IMR-90 (cell line): ENCODE results near the gene ERBB4. TPM values are rescaled to one million over a fixed set of nuclear protein-coding genes. Genes with fewer than 3 reads are reported as not detected.

Experiments used
- ATAC-seq: fragments of 200-7000 bp; cut with Tn5 transposase; 2 replicates; pipeline ENCODE4 v1.9.1; 2020; ENCODE audit warnings: low read depth, mild to moderate bottlenecking, moderate library complexity
- BruUV-seq: library from RNA; stranded (reverse); fragments of 400-500 nt; replicated peaks from 2 replicates; lab custom pipeline; 2021; lab: Mats Ljungman, UMichigan
- CTCF ChIA-PET: fragments of 300-600 bp; formaldehyde crosslinking; extraction: SDS; loops from one replicate; lab custom pipeline; 2021; ENCODE audit warnings: antibody characterized with exemption; lab: Yijun Ruan, JAX
- POLR2A ChIA-PET: fragments of 300-600 bp; sonication (Branson Sonifier 250); formaldehyde crosslinking; loops from one replicate; lab custom pipeline; 2022; ENCODE audit warnings: antibody characterized with exemption; ENCODE audit not compliant: unreplicated experiment; lab: Charles Lee
- DNase-seq: peaks from one replicate; pipeline ENCODE4 v3.0.0; 2013
- H2AFZ ChIP-seq: replicated peaks from 2 replicates; pipeline ENCODE3; 2013; ENCODE audit warnings: low read length, mild to moderate bottlenecking; ENCODE audit not compliant: poor library complexity
- H2AK5ac ChIP-seq: 2 replicates; pipeline ENCODE4 v1.6.1; 2013; ENCODE audit warnings: low read depth, low read length, inconsistent platforms
- H2AK9ac ChIP-seq: replicated peaks from 2 replicates; pipeline ENCODE3; 2013; ENCODE audit warnings: mild to moderate bottlenecking, low read depth, low read length, moderate library complexity; ENCODE audit not compliant: poor library complexity
- H2BK120ac ChIP-seq: 2 replicates; pipeline ENCODE4 v1.6.1; 2013; ENCODE audit warnings: low read depth, low read length, inconsistent platforms
- H2BK15ac ChIP-seq: 3 replicates; pipeline ENCODE4 v1.6.1; 2013; ENCODE audit warnings: low read depth, low read length, inconsistent platforms
- H2BK20ac ChIP-seq: 2 replicates; pipeline ENCODE4 v1.6.1; 2013; ENCODE audit warnings: low read depth, mild to moderate bottlenecking, inconsistent platforms, low read length, moderate library complexity
- H2BK5ac ChIP-seq: 2 replicates; pipeline ENCODE4 v1.6.1; 2013; ENCODE audit warnings: mild to moderate bottlenecking, low read depth, low read length, inconsistent platforms; ENCODE audit not compliant: poor library complexity, severe bottlenecking
- H3K14ac ChIP-seq: replicated peaks from 2 replicates; pipeline ENCODE4 v1.6.1; 2013; ENCODE audit warnings: low read depth, low read length, inconsistent platforms
- H3K18ac ChIP-seq: 2 replicates; pipeline ENCODE4 v1.6.1; 2013; ENCODE audit warnings: low read depth, low read length, control low read depth
- H3K23ac ChIP-seq: 2 replicates; pipeline ENCODE4 v1.6.1; 2013; ENCODE audit warnings: low read depth, low read length, inconsistent platforms
- H3K27ac ChIP-seq: 2 replicates; pipeline ENCODE4 v1.5.1; 2013; ENCODE audit warnings: mild to moderate bottlenecking, control low read depth, low read length; ENCODE audit not compliant: insufficient read depth
- H3K27me3 ChIP-seq: 2 replicates; pipeline ENCODE4 v1.6.1; 2013; ENCODE audit warnings: low read length; ENCODE audit not compliant: control insufficient read depth, insufficient read depth
- H3K36me3 ChIP-seq: 2 replicates; pipeline ENCODE4 v1.6.1; 2013; ENCODE audit warnings: low read length, mixed read lengths; ENCODE audit not compliant: control insufficient read depth, insufficient read depth
- H3K4ac ChIP-seq: 2 replicates; pipeline ENCODE4 v1.6.1; 2013; ENCODE audit warnings: low read depth, low read length, inconsistent platforms
- H3K4me1 ChIP-seq: 2 replicates; pipeline ENCODE4 v1.6.1; 2013; ENCODE audit warnings: low read length, mixed read lengths; ENCODE audit not compliant: control insufficient read depth, insufficient read depth
- H3K4me2 ChIP-seq: 2 replicates; pipeline ENCODE4 v1.6.1; 2013; ENCODE audit warnings: low read depth, mild to moderate bottlenecking, control low read depth, low read length, moderate library complexity
- H3K4me3 ChIP-seq: 2 replicates; pipeline ENCODE4 v1.5.1; 2013; ENCODE audit warnings: low read depth, mild to moderate bottlenecking, control low read depth, low read length, moderate library complexity; ENCODE audit not compliant: insufficient read depth
- H3K56ac ChIP-seq: 2 replicates; pipeline ENCODE4 v1.6.1; 2013; ENCODE audit warnings: low read length, inconsistent platforms; ENCODE audit not compliant: insufficient read depth; ENCODE audit errors: extremely low read depth
- H3K79me1 ChIP-seq, 2 experiments: 2 replicates each; pipeline ENCODE4 v1.6.1; 2013; ENCODE audit warnings: low read length in 2 of 2, inconsistent platforms in 1 of 2, low read depth in 1 of 2
- H3K9ac ChIP-seq: 2 replicates; pipeline ENCODE4 v1.6.1; 2013; ENCODE audit warnings: low read depth, low read length, control low read depth
- H3K9me1 ChIP-seq: 2 replicates; pipeline ENCODE4 v1.6.1; 2013; ENCODE audit warnings: low read length, inconsistent platforms; ENCODE audit not compliant: insufficient read depth
- H3K9me3 ChIP-seq: 2 replicates; pipeline ENCODE4 v1.6.1; 2013; ENCODE audit warnings: low read length; ENCODE audit not compliant: control insufficient read depth, insufficient read depth
- H4K20me1 ChIP-seq: 2 replicates; pipeline ENCODE4 v1.6.1; 2013; ENCODE audit warnings: low read length, inconsistent platforms; ENCODE audit not compliant: insufficient read depth
- H4K5ac ChIP-seq: 2 replicates; pipeline ENCODE4 v1.6.1; 2013; ENCODE audit warnings: mild to moderate bottlenecking, low read depth, low read length, control low read depth
- H4K8ac ChIP-seq, 2 experiments: 2 replicates each; pipeline ENCODE4 v1.6.1; 2013; ENCODE audit warnings: low read depth in 2 of 2, low read length in 2 of 2, control low read depth in 1 of 2, inconsistent platforms in 1 of 2
- H4K91ac ChIP-seq: 2 replicates; pipeline ENCODE4 v1.6.1; 2013; ENCODE audit warnings: low read depth, low read length, inconsistent platforms; ENCODE audit not compliant: insufficient read depth
- BHLHE40 ChIP-seq: fragments of 150-350 bp; IDR thresholded peaks from 2 replicates; pipeline ENCODE4 v1.6.1; 2016; ENCODE audit warnings: mild to moderate bottlenecking, low read depth, low read length
- CEBPB ChIP-seq: IDR thresholded peaks from 2 replicates; pipeline ENCODE4 v1.6.1; 2012; ENCODE audit warnings: low read depth, low read length, improper control_type of control experiment
- CHD1 ChIP-seq: IDR thresholded peaks from 2 replicates; pipeline ENCODE4 v1.6.1; 2012; ENCODE audit warnings: low read depth, low read length, improper control_type of control experiment
- ELK1 ChIP-seq: fragments of 150-350 bp; IDR thresholded peaks from 2 replicates; pipeline ENCODE4 v1.6.1; 2016; ENCODE audit warnings: low read depth, mild to moderate bottlenecking, low read length, moderate library complexity, borderline replicate concordance
- FOS ChIP-seq: fragments of 150-350 bp; IDR thresholded peaks from 2 replicates; pipeline ENCODE4 v1.6.1; 2016; ENCODE audit warnings: low read depth, low read length
- MAFK ChIP-seq: IDR thresholded peaks from 2 replicates; pipeline ENCODE4 v1.6.1; 2012; ENCODE audit warnings: low read depth, low read length, improper control_type of control experiment
- MAZ ChIP-seq: IDR thresholded peaks from 2 replicates; pipeline ENCODE4 v1.6.1; 2012; ENCODE audit warnings: low read depth, mild to moderate bottlenecking, low read length, improper control_type of control experiment, moderate library complexity, borderline replicate concordance
- MXI1 ChIP-seq: IDR thresholded peaks from 2 replicates; pipeline ENCODE4 v1.6.1; 2012; ENCODE audit warnings: low read depth, mild to moderate bottlenecking, low read length, moderate library complexity, borderline replicate concordance
- NFE2L2 ChIP-seq: fragments of 150-350 bp; IDR thresholded peaks from 2 replicates; pipeline ENCODE4 v1.6.1; 2016; ENCODE audit warnings: low read depth, mild to moderate bottlenecking, low read length
- POLR2A ChIP-seq: IDR thresholded peaks from 2 replicates; pipeline ENCODE4 v1.6.1; 2012; ENCODE audit warnings: mild to moderate bottlenecking, low read depth, low read length
- RAD21 ChIP-seq: IDR thresholded peaks from 2 replicates; pipeline ENCODE4 v1.6.1; 2012; ENCODE audit warnings: low read length, improper control_type of control experiment
- RCOR1 ChIP-seq: IDR thresholded peaks from 2 replicates; pipeline ENCODE4 v1.6.1; 2012; ENCODE audit warnings: mild to moderate bottlenecking, low read length, improper control_type of control experiment; ENCODE audit not compliant: insufficient replicate concordance
- RFX5 ChIP-seq: IDR thresholded peaks from 2 replicates; pipeline ENCODE4 v1.8.0; 2012; ENCODE audit warnings: low read depth, mild to moderate bottlenecking, low read length, moderate library complexity
- SMC3 ChIP-seq: fragments of 150-350 bp; IDR thresholded peaks from 2 replicates; pipeline ENCODE4 v1.6.1; 2016; ENCODE audit warnings: low read depth, mild to moderate bottlenecking, antibody characterized with exemption, low read length, moderate library complexity
- WGBS, 2 experiments: methylation state at CpG; one replicate each; pipeline versions ENCODE4 v1.1.5 to v1.1.7; 2013; ENCODE audit warnings: missing lambda C conversion rate in 2 of 2; ENCODE audit not compliant: insufficient read length in 1 of 2; ENCODE audit errors: extremely low coverage in 2 of 2; 5-methylcytosine and 5-hydroxymethylcytosine counted together
- dilution Hi-C: fragments of 300-500 bp; cut with HindIII; formaldehyde crosslinking; loops from one replicate; pipeline ENCODE4 v1.14.3; 2018; ENCODE audit warnings: low sequenced_read_pairs; ENCODE audit not compliant: unreplicated experiment
- in situ Hi-C: fragments of 300-500 bp; cut with MboI; formaldehyde crosslinking; loops from 3 replicates; pipeline ENCODE4 v1.14.3; 2019; ENCODE audit warnings: low sequenced_read_pairs, inconsistent platforms, mixed read lengths
- intact Hi-C: fragments of 100-400 bp; cut with micrococcal nuclease; formaldehyde crosslinking; loops from 2 replicates; pipeline ENCODE4 v1.10.0; 2022
- polyA plus RNA-seq, 3 experiments: library from polyadenylated mRNA; depleted of rRNA; stranded (reverse); fragments of >200 nt; gene quantifications; 2 replicates each; pipeline ENCODE4 v1.2.3, GENCODE V29; 2012; ENCODE audit warnings: low replicate concordance in 1 of 3
- total RNA-seq: library from RNA; depleted of rRNA; stranded (reverse); fragments of >200 nt; gene quantifications from 2 replicates; pipeline ENCODE4 v1.2.3, GENCODE V29; 2012
- TF ChIP-seq, protein P1 (sequence below): conservative IDR thresholded peaks from 2 replicates; pipeline ENCODE4 v1.5.1; 2012; ENCODE audit warnings: mild to moderate bottlenecking, low read depth, low read length, improper control_type of control experiment
- TF ChIP-seq, protein P2 (sequence below): fragments of 150-350 bp; IDR thresholded peaks from 2 replicates; pipeline ENCODE4 v1.6.1; 2017; ENCODE audit warnings: mild to moderate bottlenecking, antibody characterized with exemption, low read length, low read depth

ERBB4 gene
- total and polyA plus RNA-seq, 2 of the 4 experiments (the other 2 are of a cell fraction) = not detected

DNA sequence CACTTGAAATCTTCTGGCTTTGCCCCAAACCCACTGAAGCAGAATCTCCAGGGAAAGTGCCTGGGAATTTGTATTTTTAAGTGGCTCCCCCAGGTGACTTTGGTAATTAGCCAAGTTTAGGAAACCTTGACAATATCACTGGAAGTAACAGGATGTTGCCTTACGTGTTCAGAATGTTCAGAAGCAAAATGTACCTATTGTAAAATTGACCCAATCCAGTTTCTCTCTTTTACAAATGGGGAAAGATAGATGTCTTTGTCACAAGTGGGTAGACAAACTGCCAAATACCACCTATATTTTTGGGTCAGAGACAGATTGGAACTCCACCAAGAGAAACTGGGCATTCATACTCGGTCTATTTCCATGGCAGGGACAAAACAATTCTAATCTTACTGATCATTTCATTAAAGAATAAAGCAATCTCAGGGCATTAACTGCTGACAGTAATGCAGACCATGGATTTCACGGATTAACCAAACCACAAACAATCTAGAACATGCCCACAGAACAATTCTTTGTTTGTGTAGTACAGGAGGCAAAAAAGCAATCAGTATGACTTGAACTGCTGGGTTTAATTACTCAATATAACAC, 255.8 kb downstream of the ERBB4 start:
- no peaks in the 10 kb centered on the region for H4K20me1 ChIP-seq
- no peaks in the 10 kb centered on the region for H3K4me1 ChIP-seq
- BruUV-seq = no TSS peak
- H4K91ac ChIP-seq = no peak overlapping the region
- H2AFZ ChIP-seq = no peak overlapping the region
- CTCF ChIA-PET = no interaction called here
- H3K27me3 ChIP-seq = no peaks in the 10 kb centered on the region
- no peak overlapping the region for H3K27ac ChIP-seq
- H2BK120ac ChIP-seq = no peak overlapping the region
- no peak overlapping the region for H2AK9ac ChIP-seq
- POLR2A ChIA-PET = no interaction called here
- H2BK15ac ChIP-seq = no peak overlapping the region
- H2BK5ac ChIP-seq = no peak overlapping the region
- no peak overlapping the region for H3K4me2 ChIP-seq
- H3K14ac ChIP-seq = no peak overlapping the region
- H3K4me3 ChIP-seq = no peak overlapping the region
- no peaks in the 10 kb centered on the region for H3K79me1 ChIP-seq
- H3K36me3 ChIP-seq = no peaks in the 10 kb centered on the region
- H4K5ac ChIP-seq = no peak overlapping the region
- H3K23ac ChIP-seq = no peak overlapping the region
- WGBS, 2 experiments = no CpG with 5 or more reads among the region's 3 CpGs
- no peak overlapping the region for H3K4ac ChIP-seq
- H4K8ac ChIP-seq = no peak overlapping the region
- no peak overlapping the region for H3K56ac ChIP-seq
- intact Hi-C loops = no loop called here
- H3K9me1 ChIP-seq = no peaks in the 10 kb centered on the region
- H3K9ac ChIP-seq = no peak overlapping the region
- no peak overlapping the region for H2BK20ac ChIP-seq
- H3K18ac ChIP-seq = no peak overlapping the region
- in situ Hi-C loops = no loop called here
- no peak overlapping the region for H2AK5ac ChIP-seq
- no peak for ATAC-seq
- no peak for DNase-seq
- TF ChIP-seq SMC3 = no peak
- TF ChIP-seq MAFK = no peak
- TF ChIP-seq, protein P1, sequence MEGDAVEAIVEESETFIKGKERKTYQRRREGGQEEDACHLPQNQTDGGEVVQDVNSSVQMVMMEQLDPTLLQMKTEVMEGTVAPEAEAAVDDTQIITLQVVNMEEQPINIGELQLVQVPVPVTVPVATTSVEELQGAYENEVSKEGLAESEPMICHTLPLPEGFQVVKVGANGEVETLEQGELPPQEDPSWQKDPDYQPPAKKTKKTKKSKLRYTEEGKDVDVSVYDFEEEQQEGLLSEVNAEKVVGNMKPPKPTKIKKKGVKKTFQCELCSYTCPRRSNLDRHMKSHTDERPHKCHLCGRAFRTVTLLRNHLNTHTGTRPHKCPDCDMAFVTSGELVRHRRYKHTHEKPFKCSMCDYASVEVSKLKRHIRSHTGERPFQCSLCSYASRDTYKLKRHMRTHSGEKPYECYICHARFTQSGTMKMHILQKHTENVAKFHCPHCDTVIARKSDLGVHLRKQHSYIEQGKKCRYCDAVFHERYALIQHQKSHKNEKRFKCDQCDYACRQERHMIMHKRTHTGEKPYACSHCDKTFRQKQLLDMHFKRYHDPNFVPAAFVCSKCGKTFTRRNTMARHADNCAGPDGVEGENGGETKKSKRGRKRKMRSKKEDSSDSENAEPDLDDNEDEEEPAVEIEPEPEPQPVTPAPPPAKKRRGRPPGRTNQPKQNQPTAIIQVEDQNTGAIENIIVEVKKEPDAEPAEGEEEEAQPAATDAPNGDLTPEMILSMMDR = no peak
- TF ChIP-seq CEBPB = no peak
- TF ChIP-seq MXI1 = no peak
- TF ChIP-seq, protein P2, sequence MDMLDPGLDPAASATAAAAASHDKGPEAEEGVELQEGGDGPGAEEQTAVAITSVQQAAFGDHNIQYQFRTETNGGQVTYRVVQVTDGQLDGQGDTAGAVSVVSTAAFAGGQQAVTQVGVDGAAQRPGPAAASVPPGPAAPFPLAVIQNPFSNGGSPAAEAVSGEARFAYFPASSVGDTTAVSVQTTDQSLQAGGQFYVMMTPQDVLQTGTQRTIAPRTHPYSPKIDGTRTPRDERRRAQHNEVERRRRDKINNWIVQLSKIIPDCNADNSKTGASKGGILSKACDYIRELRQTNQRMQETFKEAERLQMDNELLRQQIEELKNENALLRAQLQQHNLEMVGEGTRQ = no peak
- TF ChIP-seq ELK1 = no peak
- TF ChIP-seq RFX5 = no peak
- TF ChIP-seq MAZ = no peak
- no peak for TF ChIP-seq RCOR1
- TF ChIP-seq BHLHE40 = no peak
- TF ChIP-seq FOS = no peak
- TF ChIP-seq RAD21 = no peak
- TF ChIP-seq CHD1 = no peak
- no peak for TF ChIP-seq POLR2A
- no peak for TF ChIP-seq NFE2L2
- H3K9me3 ChIP-seq = no peaks in the 10 kb centered on the region
- dilution Hi-C loops = no loop called here
